NCI-H748 (cell line): ENCODE data around the gene OSBPL6.
A peak's percentile ranks its signal among the peaks of the same experiment; 100 is the strongest.
"Not testable (repeated sequence)": the region's sequence is repeated elsewhere in the genome, so short reads cannot be mapped to it uniquely, and the experiment has no call there.

ENCODE experiments used
- DNase-seq: peaks from one replicate; lab custom pipeline; 2025; ENCODE audit not compliant: unreplicated experiment; lab: John Stamatoyannopoulos, UW

Gene OSBPL6

GRCh38 chr2:178394859-178395258, 200.5 kb downstream of the OSBPL6 start:
- DNase-seq = no peak

- no peak for DNase-seq
These were observed 201.0 kb downstream of the OSBPL6 start for GRCh38 chr2:178395295-178395694.

- no peak for DNase-seq
These were observed 201.7 kb downstream of the OSBPL6 start for GRCh38 chr2:178395941-178396570.

GRCh38 chr2:178397002-178397605, 202.8 kb downstream of the OSBPL6 start:
- peak; percentile 73 for DNase-seq

- no peak for DNase-seq
These were observed 207.7 kb downstream of the OSBPL6 start for GRCh38 chr2:178401994-178402437.

- DNase-seq = no peak
These were observed 209.5 kb downstream of the OSBPL6 start for GRCh38 chr2:178403671-178404306.

- peak; percentile 67 for DNase-seq
These were observed 210.1 kb downstream of the OSBPL6 start for GRCh38 chr2:178404368-178404767.

GRCh38 chr2:178409261-178409660, 214.9 kb downstream of the OSBPL6 start:
- no peak for DNase-seq

GRCh38 chr2:178412047-178412446, 217.7 kb downstream of the OSBPL6 start:
- DNase-seq = peak; percentile 34

GRCh38 chr2:178412453-178412852, 218.1 kb downstream of the OSBPL6 start:
- not testable (repeated sequence) for DNase-seq

GRCh38 chr2:178413472-178414265, 219.4 kb downstream of the OSBPL6 start:
- DNase-seq = peak; percentile 86

- DNase-seq = peak; percentile 97
These were observed 220.2 kb downstream of the OSBPL6 start for GRCh38 chr2:178414266-178415247.

- DNase-seq = no peak
These were observed 221.7 kb downstream of the OSBPL6 start for GRCh38 chr2:178415979-178416378.

- DNase-seq = no peak
These were observed 223.6 kb downstream of the OSBPL6 start for GRCh38 chr2:178417916-178418315.

GRCh38 chr2:178418426-178418825, 224.1 kb downstream of the OSBPL6 start:
- no peak for DNase-seq

GRCh38 chr2:178419123-178419522, 224.8 kb downstream of the OSBPL6 start:
- DNase-seq = peak; percentile 28

GRCh38 chr2:178420463-178420999, 226.2 kb downstream of the OSBPL6 start:
- peak; percentile 8 for DNase-seq

GRCh38 chr2:178422097-178422496, 227.8 kb downstream of the OSBPL6 start:
- DNase-seq = no peak

GRCh38 chr2:178423746-178424145, 229.4 kb downstream of the OSBPL6 start:
- DNase-seq = not testable (repeated sequence)

- no peak for DNase-seq
These were observed 231.0 kb downstream of the OSBPL6 start for GRCh38 chr2:178425255-178425827.
